ENCODE measurements around the gene FOXK1. TPM values are rescaled to one million over a fixed set of nuclear protein-coding genes. Genes with fewer than 3 reads are reported as not detected.

FOXK1 gene
- total RNA-seq, 6 experiments from 2014 or later = 3.8 to 8.4 (median 6.9) TPM

GRCh38 chr7:4716946-4717795 lies 35.1 kb downstream of the FOXK1 start:
- TF ChIP-seq, protein P1, sequence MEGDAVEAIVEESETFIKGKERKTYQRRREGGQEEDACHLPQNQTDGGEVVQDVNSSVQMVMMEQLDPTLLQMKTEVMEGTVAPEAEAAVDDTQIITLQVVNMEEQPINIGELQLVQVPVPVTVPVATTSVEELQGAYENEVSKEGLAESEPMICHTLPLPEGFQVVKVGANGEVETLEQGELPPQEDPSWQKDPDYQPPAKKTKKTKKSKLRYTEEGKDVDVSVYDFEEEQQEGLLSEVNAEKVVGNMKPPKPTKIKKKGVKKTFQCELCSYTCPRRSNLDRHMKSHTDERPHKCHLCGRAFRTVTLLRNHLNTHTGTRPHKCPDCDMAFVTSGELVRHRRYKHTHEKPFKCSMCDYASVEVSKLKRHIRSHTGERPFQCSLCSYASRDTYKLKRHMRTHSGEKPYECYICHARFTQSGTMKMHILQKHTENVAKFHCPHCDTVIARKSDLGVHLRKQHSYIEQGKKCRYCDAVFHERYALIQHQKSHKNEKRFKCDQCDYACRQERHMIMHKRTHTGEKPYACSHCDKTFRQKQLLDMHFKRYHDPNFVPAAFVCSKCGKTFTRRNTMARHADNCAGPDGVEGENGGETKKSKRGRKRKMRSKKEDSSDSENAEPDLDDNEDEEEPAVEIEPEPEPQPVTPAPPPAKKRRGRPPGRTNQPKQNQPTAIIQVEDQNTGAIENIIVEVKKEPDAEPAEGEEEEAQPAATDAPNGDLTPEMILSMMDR (IDR thresholded peaks at IDR 0.05) = no peak
- no peak for TF ChIP-seq POLR2A (IDR thresholded peaks at IDR 0.05)
- no peak overlapping the region for H3K4me3 ChIP-seq
- intact Hi-C loops (cut with DNase I) = no loop called here
- no peaks in the 10 kb centered on the region for H3K9me3 ChIP-seq
- WGBS (ENCODE audit: insufficient coverage, low coverage, low lambda C conversion rate, missing lambda C conversion rate) = 95% methylated on average over 22 of the region's 29 CpGs
- peaks cover 0 to 28% (median 14%) of the 10 kb centered on the region in 4 donors for H3K4me1 ChIP-seq
- no peak overlapping the region for H3K27ac ChIP-seq
- ATAC-seq = no peak
- no peak for DNase-seq
- H3K36me3 ChIP-seq = no peaks in the 10 kb centered on the region
- H3K27me3 ChIP-seq = no peaks in the 10 kb centered on the region

DNA sequence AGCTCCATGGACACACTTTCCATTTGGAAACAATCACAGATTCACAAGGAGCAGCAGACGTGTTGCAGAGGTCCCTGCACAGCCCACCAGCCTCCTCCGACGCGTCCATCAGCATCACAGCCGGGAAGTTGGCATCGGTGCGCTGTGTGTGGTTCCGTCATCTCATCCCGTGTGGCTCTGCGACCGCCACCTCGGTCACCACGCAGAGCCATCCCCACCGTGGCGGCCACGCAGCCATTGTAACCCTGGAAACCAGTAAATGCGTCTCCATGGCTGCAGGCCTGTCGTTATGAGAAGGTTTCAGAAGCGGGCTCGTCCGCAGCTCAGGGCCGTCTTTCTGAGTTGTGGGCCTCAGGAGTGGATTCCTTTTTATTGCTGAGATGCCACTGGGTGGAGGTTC lies 36.0 kb downstream of the FOXK1 start:
- TF ChIP-seq, protein P1 (IDR thresholded peaks at IDR 0.05) = no peak
- TF ChIP-seq POLR2A (IDR thresholded peaks at IDR 0.05) = no peak
- intact Hi-C loops (cut with DNase I) = no loop called here
- Histone ChIP-seq H3K9me3 (no peaks in the 10 kb centered on the region), H3K4me1 (peaks cover 0 to 19% (median 8%) of the 10 kb centered on the region in 4 donors), H3K4me3 (no peak overlapping the region), H3K36me3 (no peaks in the 10 kb centered on the region), H3K27me3 (no peaks in the 10 kb centered on the region), H3K27ac (no peak overlapping the region)
- WGBS (ENCODE audit: insufficient coverage, low coverage, low lambda C conversion rate, missing lambda C conversion rate) = 100% methylated on average over 2 of the region's 22 CpGs
- DNase-seq = no peak
- ATAC-seq = no peak

DNA sequence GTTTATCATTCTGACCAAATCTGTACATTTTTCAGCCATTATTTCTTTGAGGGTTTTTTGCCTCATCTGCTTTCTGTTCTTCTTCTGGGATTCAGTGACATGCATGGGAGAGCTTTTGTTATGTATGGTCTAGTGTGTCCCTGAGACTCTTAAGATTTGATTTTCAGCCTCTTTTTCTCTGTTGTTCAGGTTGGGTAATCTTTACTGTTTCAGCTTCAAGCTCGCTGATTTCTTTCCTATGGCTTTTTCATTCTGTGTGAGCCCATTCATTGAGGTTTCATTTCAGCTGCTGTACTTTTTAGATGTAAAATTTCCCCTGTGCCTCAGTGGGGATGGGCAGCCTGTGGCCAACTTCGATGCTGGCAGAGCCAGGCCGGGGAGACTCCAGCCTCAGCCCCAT lies 38.1 kb downstream of the FOXK1 start:
- DNase-seq (no peak), ATAC-seq (no peak)
- intact Hi-C loops (cut with DNase I) = no loop called here
- Histone ChIP-seq H3K27me3 (no peaks in the 10 kb centered on the region), H3K27ac (no peak overlapping the region), H3K9me3 (no peaks in the 10 kb centered on the region), H3K4me3 (no peak overlapping the region), H3K4me1 (peaks cover 0 to 18% (median 9%) of the 10 kb centered on the region in 4 donors), H3K36me3 (no peaks in the 10 kb centered on the region)
- 94% methylated on average over 3 of the region's 3 CpGs for WGBS (ENCODE audit: insufficient coverage, low coverage, low lambda C conversion rate, missing lambda C conversion rate)
- TF ChIP-seq POLR2A (IDR thresholded peaks at IDR 0.05) = no peak
- TF ChIP-seq, protein P1 (IDR thresholded peaks at IDR 0.05) = no peak

DNA sequence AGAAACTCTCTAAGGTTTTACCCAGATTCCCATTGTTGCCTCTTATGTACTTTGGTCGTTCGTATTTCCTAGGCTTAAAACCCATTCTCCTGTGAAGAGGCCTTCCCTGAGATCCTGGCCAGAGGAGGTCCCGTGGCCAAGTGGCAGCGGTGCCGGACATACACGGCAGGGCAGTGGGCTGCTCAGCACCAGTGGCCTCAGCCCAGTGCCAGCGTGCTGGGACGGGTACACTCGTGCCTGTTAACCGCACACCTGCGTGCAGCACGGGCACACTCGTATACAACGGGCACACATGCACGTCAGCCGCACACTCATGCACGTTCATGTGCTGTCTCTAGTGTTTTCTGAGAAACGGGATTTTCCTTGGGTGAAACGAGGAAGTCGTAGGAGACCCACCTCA lies 40.2 kb downstream of the FOXK1 start:
- ATAC-seq = no peak
- Histone ChIP-seq H3K27ac (no peak overlapping the region), H3K4me1 (peaks cover 0 to 22% (median 10%) of the 10 kb centered on the region in 4 donors), H3K9me3 (no peaks in the 10 kb centered on the region), H3K36me3 (no peaks in the 10 kb centered on the region), H3K4me3 (no peak overlapping the region), H3K27me3 (no peaks in the 10 kb centered on the region)
- no peak for DNase-seq
- intact Hi-C loops (cut with DNase I) = no loop called here
- WGBS (ENCODE audit: insufficient coverage, low coverage, low lambda C conversion rate, missing lambda C conversion rate) = 92% methylated on average over 18 of the region's 20 CpGs
- TF ChIP-seq, protein P1 (IDR thresholded peaks at IDR 0.05) = no peak
- no peak for TF ChIP-seq POLR2A (IDR thresholded peaks at IDR 0.05)

Measured in right lobe of liver (tissue), 6 donors.